GM18526 (cell line): ENCODE data around the gene PPARA.

Source experiments
- POLR2A ChIP-seq: IDR thresholded peaks from 3 replicates; pipeline ENCODE4 v1.6.1; 2011; ENCODE audit not compliant: insufficient read length; ENCODE audit errors: extremely low read depth

Gene PPARA

DNA sequence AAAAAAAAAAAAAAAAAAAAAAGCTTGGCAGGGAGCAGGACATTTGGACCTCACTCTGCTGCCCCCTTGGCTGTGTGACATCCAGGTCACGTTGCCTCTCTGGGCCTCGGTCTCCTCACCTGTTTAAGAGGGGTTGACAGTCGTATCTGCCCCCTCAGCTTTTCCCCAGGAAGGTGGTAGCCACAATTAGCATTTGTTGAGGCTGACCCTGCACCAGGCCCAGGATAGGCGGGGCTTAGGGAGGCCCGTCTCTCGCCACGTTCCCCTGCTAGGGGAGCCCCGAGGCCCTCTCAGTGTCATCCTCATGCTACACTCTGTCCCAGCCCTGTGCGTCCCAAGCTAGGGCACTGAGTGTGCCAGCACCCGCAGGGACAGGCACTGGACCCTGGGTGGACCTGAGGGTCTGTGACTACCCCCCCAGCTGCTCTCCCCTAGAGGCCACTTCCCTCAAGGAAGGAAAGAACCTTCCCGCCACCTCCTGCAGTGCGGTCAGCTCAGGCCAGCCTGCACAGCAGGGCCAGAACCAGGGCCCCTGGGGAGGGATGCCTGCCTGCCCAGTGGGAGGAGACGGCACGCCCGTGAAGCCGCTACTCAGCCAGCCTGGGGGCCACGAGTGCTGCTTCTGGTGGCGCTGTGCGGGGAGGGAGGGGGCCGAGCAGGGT, 38.5 kb upstream of the PPARA start:
- TF ChIP-seq POLR2A, result no peak

DNA sequence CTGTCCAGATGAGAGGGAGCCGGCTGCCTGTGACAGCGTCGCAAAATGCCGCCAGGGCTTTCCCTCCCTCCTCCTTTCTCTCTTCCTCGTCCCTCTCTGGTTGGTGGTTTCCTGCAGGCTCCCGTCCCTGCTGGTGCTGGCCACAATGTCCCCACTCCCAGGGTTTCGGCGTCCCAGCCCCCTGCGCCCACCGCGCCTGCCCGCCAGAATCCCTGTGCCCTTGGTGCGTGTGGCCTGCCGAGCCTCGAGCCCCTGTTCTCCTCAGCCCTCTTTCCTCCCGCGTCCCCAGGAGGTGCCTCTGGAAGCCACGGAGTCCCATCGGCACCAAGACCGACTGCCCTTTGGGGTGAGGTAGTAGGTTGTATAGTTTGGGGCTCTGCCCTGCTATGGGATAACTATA, 37.9 kb upstream of the PPARA start:
- TF ChIP-seq POLR2A, result no peak

DNA sequence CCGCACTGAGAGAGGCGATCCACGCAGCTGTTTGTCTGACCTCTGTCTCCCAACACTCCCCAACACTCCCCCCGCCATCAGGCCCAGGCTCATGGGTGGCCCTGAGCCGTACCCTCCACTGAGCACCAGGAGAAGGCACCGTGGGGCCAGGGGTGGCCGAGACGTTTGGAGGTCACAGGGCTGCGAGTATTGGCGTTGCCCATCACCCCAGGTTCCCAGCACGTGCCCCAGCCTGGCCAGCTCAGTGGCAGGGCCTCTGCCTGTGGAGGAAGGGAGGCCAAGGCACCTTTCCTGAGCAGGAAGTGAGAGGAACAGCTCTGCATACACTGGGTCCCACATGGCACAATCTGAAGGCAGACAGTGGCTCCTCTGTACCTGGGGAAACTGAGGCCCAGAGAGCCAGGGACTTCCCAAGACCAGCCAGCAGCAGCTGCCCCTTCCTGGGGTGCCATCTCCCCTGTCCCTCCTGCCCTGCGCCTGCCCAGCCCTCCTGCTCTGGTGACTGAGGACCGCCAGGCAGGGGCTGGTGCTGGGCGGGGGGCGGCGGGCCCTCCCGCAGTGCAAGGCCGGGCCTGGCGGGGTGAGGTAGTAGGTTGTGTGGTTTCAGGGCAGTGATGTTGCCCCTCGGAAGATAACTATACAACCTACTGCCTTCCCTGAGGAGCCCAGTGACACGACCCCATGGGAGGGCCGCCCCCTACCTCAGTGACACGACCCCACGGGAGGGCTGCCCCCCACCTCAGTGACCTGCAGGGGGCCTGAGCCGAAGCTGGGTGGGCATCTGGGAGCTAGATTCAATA, 37.0 kb upstream of the PPARA start:
- no peak for TF ChIP-seq POLR2A

DNA sequence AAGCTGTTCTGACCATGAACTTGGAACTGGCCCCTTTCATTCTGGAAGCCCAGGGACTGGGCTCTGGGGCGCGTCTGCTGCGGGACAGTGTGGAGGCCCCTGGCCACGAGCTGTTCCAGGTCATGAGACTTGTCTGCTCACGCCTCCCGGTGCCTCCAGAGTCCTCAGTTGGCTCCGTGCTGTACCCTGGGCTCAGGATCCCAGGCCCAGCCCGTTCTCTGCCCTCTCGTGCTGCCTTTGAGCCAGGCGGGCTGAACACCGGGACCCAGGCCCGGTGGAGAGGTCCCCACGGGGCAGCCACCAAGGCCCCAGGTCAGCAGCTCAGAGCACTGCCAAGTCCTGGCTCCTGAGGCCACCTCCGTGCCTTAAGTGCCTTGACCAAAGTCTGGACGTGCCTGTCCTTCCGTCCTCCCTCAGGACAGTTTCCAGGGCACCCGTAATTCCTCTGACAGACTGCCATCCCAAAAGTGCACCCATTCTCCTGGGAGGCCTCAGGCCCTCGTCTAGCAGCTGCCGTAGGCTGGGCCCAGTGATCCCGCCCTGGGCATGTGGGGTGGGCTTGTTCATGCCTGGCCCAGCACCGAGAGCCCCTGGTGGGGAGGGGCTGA, 36.3 kb upstream of the PPARA start:
- TF ChIP-seq POLR2A, result no peak

DNA sequence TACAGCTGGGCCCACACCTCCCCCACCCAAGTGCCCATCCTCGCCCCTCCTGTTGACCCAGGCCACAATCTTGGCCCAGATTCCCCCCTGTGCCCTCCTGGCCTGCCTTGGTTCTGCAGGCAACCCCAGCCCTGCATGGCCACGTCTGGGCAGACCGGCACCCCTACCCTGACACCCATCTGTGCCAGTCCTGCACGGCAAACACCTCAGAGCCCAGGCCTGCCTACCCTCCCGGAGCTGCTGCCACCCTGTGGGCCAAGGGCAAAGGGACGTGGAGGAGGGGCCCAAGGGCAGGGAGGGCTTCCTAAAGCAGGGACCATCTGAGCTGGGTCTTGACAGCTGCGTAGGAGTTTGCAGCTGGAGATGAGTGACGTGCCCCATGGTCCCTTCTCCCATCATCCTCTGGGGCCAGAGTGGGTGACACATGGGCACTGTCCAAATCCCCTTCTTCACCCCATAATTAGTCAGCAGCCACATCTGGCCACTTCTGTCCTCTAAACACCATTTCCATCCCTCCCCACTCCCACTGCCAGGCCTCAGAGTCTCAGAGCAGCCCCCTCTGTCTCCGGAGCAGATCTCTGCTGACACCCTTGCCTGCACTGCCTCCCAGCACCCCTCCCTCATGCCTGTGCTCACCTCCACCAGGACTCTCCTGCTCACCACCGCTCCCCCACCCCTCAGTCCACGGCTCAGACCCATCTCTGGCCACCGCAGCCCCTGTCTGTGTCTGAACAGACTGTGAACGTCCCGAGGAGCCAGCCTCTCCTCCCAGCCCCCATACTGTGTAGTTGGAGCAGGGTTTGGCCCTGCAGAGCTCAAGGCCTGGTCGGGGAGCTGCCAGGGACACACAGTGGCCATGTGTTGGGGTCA, 35.6 kb upstream of the PPARA start:
- TF ChIP-seq POLR2A, result no peak

DNA sequence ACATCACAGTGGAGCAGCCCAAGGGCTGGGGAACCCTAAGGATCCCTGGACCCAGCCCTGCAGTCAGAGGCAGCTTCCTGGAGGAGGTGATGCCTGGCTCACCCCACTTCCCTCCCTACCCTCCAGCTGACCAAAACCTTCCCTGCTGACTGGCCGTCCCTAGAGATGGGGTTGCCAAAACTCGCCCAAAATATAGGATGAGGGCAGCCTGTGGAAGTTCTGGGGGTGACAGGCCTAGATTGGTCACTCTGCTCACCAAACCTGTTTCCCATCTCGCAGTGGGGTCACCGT, 35.0 kb upstream of the PPARA start:
- TF ChIP-seq POLR2A, result no peak

DNA sequence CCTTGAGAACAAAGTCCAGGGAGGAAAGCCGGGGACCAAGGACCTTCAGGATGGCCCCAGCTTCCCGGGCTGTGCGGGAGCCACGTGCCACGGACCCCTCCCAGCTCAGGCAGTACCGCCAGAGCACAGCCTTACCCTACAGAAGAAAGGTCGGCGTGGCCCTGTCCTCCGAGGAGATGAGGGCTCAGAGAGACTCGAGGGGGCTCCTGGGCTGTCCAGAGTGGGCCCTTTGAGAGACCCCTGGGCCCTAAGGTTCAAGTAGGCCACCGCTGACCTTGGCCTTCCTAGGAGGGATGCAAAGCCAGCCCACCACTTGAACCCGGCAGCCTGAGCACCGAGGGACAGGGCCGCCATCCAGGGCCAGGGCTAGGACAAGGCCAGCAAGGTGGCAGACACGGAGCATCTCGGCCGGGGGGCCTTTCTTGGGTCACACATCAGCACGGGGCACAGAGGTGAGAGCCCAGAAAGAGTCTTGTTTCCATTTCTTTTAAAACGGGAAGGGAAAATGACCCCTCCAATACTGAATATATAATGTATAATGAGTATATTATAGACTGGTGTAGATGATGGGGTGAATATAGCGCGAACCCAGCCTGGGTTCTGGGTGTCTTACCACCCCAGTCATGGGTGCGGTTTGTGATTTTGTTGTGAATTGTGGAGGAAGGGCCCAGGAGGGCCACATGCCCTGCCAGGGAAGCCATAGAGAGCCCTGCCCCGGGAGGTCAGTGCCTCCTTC, 34.4 kb upstream of the PPARA start:
- TF ChIP-seq POLR2A, result no peak

DNA sequence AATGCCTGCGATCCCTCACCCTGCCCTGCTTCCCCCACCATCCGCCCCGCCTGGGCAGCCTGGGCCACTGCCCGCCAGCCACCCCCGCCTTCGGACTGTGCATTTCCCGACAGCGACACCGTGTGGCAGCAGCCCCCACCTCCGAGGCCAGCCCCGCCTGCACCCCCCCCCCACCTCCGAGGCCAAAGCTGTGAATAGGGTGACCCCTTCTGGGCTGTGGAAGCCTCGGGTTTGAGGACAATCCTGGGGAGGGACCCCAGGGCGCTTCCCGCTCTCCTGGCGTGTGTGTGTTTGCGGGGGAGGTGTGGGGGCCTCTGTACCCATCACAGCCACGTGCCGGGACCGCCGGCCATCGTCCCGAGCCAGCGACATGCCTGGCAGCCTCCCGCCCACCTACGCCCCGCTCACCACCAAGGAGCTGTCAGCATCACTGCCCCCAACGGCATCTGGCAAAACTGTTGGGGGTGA, 33.8 kb upstream of the PPARA start:
- TF ChIP-seq POLR2A, result no peak

DNA sequence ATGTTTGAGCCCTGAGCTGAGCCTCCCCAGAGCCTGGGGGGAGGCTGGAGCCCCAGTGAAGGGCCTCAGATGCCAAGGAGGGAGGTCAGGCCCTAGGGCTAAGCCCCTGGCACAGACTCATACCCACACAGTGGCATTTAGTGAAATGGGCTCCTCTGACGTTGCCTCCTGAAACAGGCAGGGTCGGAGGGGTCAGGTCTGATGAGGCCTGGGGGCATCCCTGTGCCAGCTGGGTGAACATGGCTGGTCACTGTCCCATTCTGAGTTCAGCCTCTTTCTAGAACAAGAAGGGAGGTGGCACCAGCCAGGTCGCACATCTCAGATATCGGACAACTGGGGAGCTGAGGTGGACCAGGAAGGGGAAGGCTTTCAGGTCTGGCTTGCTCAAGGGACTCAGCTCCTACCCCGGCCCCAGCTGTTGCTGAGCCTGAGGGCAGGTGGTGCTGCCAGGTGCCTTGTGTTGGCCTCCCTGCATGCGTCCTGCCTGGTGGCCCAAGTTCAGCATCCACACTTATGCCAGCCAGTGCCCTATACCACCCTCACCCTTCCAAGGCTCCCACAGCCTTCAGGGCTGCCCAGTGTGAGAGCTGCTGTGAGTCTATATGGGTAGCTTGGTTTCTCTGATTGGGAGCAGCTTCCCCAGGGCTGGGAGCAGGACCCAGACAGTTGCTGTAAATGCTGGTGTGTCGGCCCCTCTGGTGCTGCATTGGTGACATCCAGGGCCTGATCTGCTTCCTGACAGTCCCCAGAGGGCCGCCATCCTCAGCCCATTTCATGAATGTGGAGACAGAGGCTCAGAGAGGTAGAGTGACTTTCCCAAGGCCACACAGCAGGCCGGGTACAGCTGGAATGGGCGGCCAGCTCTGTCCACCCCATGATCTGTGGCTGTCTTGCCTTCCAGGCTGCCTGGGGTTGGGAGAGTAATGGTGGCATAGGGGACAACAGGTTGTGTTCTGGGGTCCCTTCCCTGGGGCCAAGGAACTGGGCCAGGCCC, 32.8 kb upstream of the PPARA start:
- TF ChIP-seq POLR2A, result no peak

DNA sequence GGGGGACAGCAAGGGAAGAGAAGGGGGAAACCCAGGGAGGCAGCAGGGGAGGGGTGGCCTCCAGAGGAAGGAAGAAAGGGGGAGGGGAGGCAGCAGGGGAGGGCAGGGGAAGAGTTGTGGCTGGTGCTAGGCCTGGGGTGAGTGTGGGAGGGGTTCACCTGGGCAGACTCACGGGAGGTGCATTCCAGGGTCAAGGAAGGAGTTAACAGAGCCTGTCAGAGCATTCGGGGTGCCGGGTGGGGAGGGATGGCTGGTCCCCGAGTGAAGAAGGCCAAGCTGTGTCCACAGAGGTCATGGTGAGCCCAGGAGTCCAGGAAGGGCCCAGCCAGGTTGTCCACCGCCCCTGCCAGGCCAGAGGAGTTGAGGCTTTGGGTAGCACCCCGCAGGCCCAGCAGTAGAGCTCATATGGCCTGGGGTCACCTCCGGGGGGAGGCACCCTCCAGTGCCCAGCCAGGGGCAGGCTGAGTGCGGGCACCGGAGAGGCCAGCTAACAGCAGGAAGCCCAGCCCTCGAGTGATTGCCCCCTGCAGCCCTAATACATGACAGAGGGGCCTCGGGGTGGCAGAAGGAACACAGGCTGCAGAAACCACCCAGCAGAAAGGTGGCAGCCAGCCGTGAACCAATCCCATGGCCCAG, 31.1 kb upstream of the PPARA start:
- TF ChIP-seq POLR2A, result no peak

DNA sequence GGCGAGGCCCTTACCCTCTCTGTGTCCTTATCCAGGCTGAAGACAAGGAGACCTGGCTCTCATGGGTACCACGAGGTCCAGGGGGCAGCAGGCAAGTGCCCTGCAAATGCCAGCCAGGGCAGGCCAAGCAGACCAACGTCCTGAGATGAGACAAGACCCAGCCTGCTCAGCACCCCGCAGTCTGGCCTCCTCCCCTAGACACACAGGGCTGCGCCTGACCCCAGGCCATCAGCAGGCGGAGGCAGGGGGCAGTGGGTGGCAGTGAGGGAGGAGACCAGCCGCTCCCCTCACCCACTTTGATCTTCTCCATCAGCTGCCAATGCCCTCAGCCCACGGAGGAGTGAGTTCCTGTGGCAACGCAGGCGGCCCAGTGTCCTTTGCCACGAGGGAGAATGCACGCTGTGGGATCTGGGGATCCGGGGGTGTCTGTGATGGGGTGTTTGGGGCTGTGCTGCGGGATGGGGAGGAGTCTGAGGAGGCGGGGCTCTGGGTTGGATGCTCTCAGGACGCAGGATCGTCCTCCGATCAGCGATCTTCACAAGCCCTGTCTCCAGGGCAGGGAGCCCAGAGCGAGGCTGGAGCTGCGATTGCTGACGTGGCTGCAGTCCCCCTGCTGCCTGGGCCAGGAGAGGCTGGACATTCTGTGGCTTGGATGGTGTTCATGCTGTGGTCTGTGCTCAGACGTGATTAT, 30.5 kb upstream of the PPARA start:
- TF ChIP-seq POLR2A, result no peak

DNA sequence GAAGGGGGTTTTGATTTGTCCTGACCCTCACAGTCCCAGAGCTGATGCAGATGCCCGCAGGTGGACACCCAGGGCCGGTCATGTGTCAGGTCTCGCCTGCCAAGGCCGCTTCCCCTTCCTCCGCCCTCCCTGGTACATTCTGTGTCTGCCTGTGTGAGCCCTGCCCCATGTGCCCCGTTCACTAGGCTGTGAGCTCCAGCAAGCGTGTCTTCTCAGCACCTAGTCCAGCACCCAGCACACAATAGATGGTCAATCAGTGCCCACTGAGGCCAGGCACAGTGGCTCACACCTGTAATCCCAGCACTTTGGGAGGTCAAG, 29.9 kb upstream of the PPARA start:
- no peak for TF ChIP-seq POLR2A

DNA sequence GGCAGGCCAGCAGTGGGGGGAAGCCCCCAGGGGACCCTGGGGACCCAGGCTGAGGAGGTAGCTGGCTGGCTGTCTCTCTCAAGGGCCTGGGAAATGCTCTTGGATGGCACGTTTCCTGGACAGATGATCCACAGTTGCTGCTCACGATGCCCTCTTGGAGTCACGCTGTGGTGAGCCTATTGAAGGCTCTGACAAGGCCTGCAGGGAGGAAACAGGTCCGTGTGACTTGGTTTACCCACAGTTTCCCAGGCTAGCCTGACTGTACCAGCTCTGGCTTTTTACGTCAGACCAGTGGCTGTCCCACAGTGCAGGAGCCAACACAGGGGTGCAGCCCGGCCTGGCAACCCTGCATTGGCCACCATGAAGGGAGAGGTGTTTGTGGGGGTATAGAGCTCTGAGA, 29.2 kb upstream of the PPARA start:
- no peak for TF ChIP-seq POLR2A
